Liver (tissue), 3 donors: Measurements from ENCODE around the gene DNAH2.

Experiments
- CTCF ChIP-seq: fragments of 150-350 bp; IDR thresholded peaks from 2 replicates; pipeline ENCODE4 v1.5.1; 2017; ENCODE audit warnings: improper control_type of control experiment, low read depth, low read length; ENCODE audit not compliant: missing input control
- EGR1 ChIP-seq, 2 donors: IDR thresholded peaks; 2 replicates each; pipeline ENCODE4 v1.6.1; 2016 to 2018; ENCODE audit warnings: antibody characterized with exemption in 2 of 2, low read depth in 2 of 2
- HNF4A ChIP-seq, 2 donors: conservative IDR thresholded peaks; 2 replicates each; pipeline ENCODE4 v1.6.1; 2016; ENCODE audit warnings: antibody characterized with exemption in 2 of 2, mild to moderate bottlenecking in 2 of 2
- JUND ChIP-seq, 2 donors: IDR thresholded peaks; 2 replicates each; pipeline ENCODE4 v1.6.1; 2016; ENCODE audit warnings: antibody characterized with exemption in 2 of 2
- RAD21 ChIP-seq, 2 donors: IDR thresholded peaks; 2 replicates each; pipeline ENCODE4 v1.6.1; 2016; ENCODE audit warnings: antibody characterized with exemption in 2 of 2, mild to moderate bottlenecking in 2 of 2
- RXRA ChIP-seq, 2 donors: IDR thresholded peaks; 2 replicates each; pipeline ENCODE4 v1.6.1; 2017 to 2018; ENCODE audit warnings: antibody characterized with exemption in 2 of 2, mild to moderate bottlenecking in 1 of 2
- YY1 ChIP-seq: IDR thresholded peaks from 2 replicates; pipeline ENCODE4 v1.6.1; 2016; ENCODE audit warnings: antibody characterized with exemption, mild to moderate bottlenecking
- TF ChIP-seq, protein P1 (sequence below): IDR thresholded peaks from 2 replicates; pipeline ENCODE4 v1.6.1; 2016; ENCODE audit warnings: antibody characterized with exemption
- TF ChIP-seq, protein P2 (sequence below): IDR thresholded peaks from 2 replicates; pipeline ENCODE4 v1.6.1; 2016; ENCODE audit warnings: antibody characterized with exemption, mild to moderate bottlenecking
- TF ChIP-seq, protein P3 (sequence below): IDR thresholded peaks from 2 replicates; pipeline ENCODE4 v1.6.1; 2016; ENCODE audit warnings: antibody characterized with exemption
- donor health status: healthy.
- donor health status: healthy.

DNA sequence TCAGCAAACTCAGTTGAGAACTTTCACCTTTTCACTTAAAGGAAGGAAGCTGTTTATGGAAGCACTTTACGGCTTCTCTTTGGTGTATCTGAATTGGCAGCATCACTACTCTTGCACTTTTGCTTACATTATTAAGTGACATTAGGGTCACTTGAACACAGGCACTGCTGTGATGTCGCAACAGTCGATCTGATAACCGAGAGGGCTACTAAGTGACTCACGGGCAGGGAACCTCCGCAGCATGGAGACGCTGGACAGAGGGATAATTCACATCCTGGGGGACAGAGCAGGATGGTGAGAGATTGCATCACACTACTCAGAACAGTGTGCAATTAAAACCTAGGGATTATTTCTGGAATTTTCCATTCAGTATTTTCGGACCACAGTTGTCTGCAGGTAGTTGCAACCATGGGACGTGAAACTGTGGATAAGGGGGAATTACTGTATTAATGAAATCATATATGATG is 56.5 kb downstream of the DNAH2 start:
- TF ChIP-seq CTCF = no peak
- TF ChIP-seq EGR1 (IDR thresholded peaks at IDR 0.05; ENCODE audit: low read depth in 2 of 2) = no peak
- TF ChIP-seq, protein P1, sequence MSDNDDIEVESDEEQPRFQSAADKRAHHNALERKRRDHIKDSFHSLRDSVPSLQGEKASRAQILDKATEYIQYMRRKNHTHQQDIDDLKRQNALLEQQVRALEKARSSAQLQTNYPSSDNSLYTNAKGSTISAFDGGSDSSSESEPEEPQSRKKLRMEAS = no peak
- TF ChIP-seq, protein P2, sequence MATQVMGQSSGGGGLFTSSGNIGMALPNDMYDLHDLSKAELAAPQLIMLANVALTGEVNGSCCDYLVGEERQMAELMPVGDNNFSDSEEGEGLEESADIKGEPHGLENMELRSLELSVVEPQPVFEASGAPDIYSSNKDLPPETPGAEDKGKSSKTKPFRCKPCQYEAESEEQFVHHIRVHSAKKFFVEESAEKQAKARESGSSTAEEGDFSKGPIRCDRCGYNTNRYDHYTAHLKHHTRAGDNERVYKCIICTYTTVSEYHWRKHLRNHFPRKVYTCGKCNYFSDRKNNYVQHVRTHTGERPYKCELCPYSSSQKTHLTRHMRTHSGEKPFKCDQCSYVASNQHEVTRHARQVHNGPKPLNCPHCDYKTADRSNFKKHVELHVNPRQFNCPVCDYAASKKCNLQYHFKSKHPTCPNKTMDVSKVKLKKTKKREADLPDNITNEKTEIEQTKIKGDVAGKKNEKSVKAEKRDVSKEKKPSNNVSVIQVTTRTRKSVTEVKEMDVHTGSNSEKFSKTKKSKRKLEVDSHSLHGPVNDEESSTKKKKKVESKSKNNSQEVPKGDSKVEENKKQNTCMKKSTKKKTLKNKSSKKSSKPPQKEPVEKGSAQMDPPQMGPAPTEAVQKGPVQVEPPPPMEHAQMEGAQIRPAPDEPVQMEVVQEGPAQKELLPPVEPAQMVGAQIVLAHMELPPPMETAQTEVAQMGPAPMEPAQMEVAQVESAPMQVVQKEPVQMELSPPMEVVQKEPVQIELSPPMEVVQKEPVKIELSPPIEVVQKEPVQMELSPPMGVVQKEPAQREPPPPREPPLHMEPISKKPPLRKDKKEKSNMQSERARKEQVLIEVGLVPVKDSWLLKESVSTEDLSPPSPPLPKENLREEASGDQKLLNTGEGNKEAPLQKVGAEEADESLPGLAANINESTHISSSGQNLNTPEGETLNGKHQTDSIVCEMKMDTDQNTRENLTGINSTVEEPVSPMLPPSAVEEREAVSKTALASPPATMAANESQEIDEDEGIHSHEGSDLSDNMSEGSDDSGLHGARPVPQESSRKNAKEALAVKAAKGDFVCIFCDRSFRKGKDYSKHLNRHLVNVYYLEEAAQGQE = no peak
- TF ChIP-seq RAD21 (IDR thresholded peaks at IDR 0.05) = no peak
- TF ChIP-seq JUND (IDR thresholded peaks at IDR 0.05) = no peak
- TF ChIP-seq RXRA (IDR thresholded peaks at IDR 0.05) = no peak
- no peak for TF ChIP-seq HNF4A (conservative IDR thresholded peaks at IDR 0.05)
- TF ChIP-seq YY1 = no peak
- TF ChIP-seq, protein P3, sequence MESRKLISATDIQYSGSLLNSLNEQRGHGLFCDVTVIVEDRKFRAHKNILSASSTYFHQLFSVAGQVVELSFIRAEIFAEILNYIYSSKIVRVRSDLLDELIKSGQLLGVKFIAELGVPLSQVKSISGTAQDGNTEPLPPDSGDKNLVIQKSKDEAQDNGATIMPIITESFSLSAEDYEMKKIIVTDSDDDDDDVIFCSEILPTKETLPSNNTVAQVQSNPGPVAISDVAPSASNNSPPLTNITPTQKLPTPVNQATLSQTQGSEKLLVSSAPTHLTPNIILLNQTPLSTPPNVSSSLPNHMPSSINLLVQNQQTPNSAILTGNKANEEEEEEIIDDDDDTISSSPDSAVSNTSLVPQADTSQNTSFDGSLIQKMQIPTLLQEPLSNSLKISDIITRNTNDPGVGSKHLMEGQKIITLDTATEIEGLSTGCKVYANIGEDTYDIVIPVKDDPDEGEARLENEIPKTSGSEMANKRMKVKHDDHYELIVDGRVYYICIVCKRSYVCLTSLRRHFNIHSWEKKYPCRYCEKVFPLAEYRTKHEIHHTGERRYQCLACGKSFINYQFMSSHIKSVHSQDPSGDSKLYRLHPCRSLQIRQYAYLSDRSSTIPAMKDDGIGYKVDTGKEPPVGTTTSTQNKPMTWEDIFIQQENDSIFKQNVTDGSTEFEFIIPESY = no peak
